HEK293 (cell line): Measurements from ENCODE around the gene KCNH8.

ENCODE experiments used
- CTCF ChIA-PET: fragments of 350-600 bp; formaldehyde crosslinking; extraction: SDS; loops from one replicate; lab custom pipeline; 2021; ENCODE audit warnings: antibody characterized with exemption; lab: Yijun Ruan, JAX
- POLR2A ChIA-PET: fragments of 300-600 bp; formaldehyde crosslinking; extraction: SDS; loops from one replicate; lab custom pipeline; 2020; ENCODE audit warnings: antibody characterized with exemption, inconsistent platforms; lab: Yijun Ruan, JAX
- H3K27ac ChIP-seq: fragments of 200-500 bp; sonication (Bioruptor generic); 2 replicates; pipeline ENCODE4 v1.5.1; 2014; ENCODE audit warnings: low read depth, low read length, control low read depth, inconsistent platforms; ENCODE audit errors: extremely low read depth
- H3K36me3 ChIP-seq, 2 experiments: fragments of 200-500 bp in 1 of 2; sonication (Bioruptor generic) in 1 of 2; 1 replicate in 1 of 2; 2 replicates in 1 of 2; pipeline ENCODE4 v1.5.1; 2014 to 2017; ENCODE audit warnings: inconsistent platforms in 2 of 2, low read length in 2 of 2; ENCODE audit not compliant: control insufficient read depth in 2 of 2, insufficient read depth in 1 of 2
- H3K4me1 ChIP-seq: fragments of 200-500 bp; sonication (Bioruptor generic); 2 replicates; pipeline ENCODE4 v1.5.1; 2014; ENCODE audit warnings: mild to moderate bottlenecking, low read length, inconsistent platforms; ENCODE audit not compliant: control insufficient read depth, insufficient read depth
- H3K4me3 ChIP-seq: 2 replicates; pipeline ENCODE4 v1.5.1; 2011; ENCODE audit warnings: low read depth, mild to moderate bottlenecking, control low read depth, low read length, moderate library complexity
- H3K9me3 ChIP-seq: fragments of 200-500 bp; sonication (Bioruptor generic); 2 replicates; pipeline ENCODE4 v1.5.1; 2014; ENCODE audit warnings: low read depth, low read length, inconsistent platforms; ENCODE audit not compliant: control insufficient read depth, insufficient read depth
- MZF1 ChIP-seq: fragments of 450-650 bp; formaldehyde crosslinking; IDR thresholded peaks from 2 replicates; pipeline ENCODE4 v1.5.1; 2017; ENCODE audit warnings: missing biosample characterization, missing genetic modification characterization, borderline replicate concordance
- REPIN1 ChIP-seq: fragments of 450-650 bp; formaldehyde crosslinking; IDR thresholded peaks from 2 replicates; pipeline ENCODE4 v1.5.1; 2017; ENCODE audit warnings: missing biosample characterization, missing genetic modification characterization, low read depth
- SCRT2 ChIP-seq: fragments of 450-650 bp; formaldehyde crosslinking; IDR thresholded peaks from 2 replicates; pipeline ENCODE4 v1.5.1; 2016; ENCODE audit warnings: missing biosample characterization, missing genetic modification characterization
- SP2 ChIP-seq: fragments of 450-650 bp; formaldehyde crosslinking; IDR thresholded peaks from 2 replicates; pipeline ENCODE4 v1.5.1; 2016; ENCODE audit warnings: missing biosample characterization, missing genetic modification characterization
- SP3 ChIP-seq: fragments of 450-650 bp; formaldehyde crosslinking; IDR thresholded peaks from 2 replicates; pipeline ENCODE4 v1.5.1; 2016; ENCODE audit warnings: missing biosample characterization, missing genetic modification characterization
- TCF7L2 ChIP-seq: IDR thresholded peaks from 2 replicates; pipeline ENCODE4 v1.6.1; 2011; ENCODE audit warnings: low read depth, mild to moderate bottlenecking, inconsistent platforms, low read length, moderate library complexity, borderline replicate concordance
- ZBTB1 ChIP-seq: fragments of 450-650 bp; formaldehyde crosslinking; IDR thresholded peaks from 2 replicates; pipeline ENCODE4 v1.5.1; 2016; ENCODE audit warnings: missing biosample characterization, missing genetic modification characterization
- ZFP69B ChIP-seq: fragments of 450-650 bp; formaldehyde crosslinking; IDR thresholded peaks from 2 replicates; pipeline ENCODE4 v1.5.1; 2016; ENCODE audit warnings: missing biosample characterization, missing genetic modification characterization
- ZNF169 ChIP-seq: fragments of 450-650 bp; formaldehyde crosslinking; IDR thresholded peaks from 2 replicates; pipeline ENCODE4 v1.5.1; 2016; ENCODE audit warnings: missing biosample characterization, missing genetic modification characterization
- ZNF214 ChIP-seq: fragments of 450-650 bp; formaldehyde crosslinking; IDR thresholded peaks from 2 replicates; pipeline ENCODE4 v1.5.1; 2017; ENCODE audit warnings: missing biosample characterization, mild to moderate bottlenecking, missing genetic modification characterization, borderline replicate concordance
- ZNF248 ChIP-seq: fragments of 450-650 bp; formaldehyde crosslinking; IDR thresholded peaks from 2 replicates; pipeline ENCODE4 v1.5.1; 2017; ENCODE audit warnings: missing biosample characterization, missing genetic modification characterization
- ZNF26 ChIP-seq: fragments of 450-650 bp; formaldehyde crosslinking; IDR thresholded peaks from 2 replicates; pipeline ENCODE4 v1.5.1; 2016; ENCODE audit warnings: missing biosample characterization, missing genetic modification characterization
- ZNF274 ChIP-seq, 2 experiments: fragments of 200-500 bp in 1 of 2; fragments of 450-650 bp in 1 of 2; sonication (Bioruptor generic) in 1 of 2; formaldehyde crosslinking in 1 of 2; IDR thresholded peaks; 2 replicates each; pipeline versions ENCODE4 v1.5.1 to v1.6.1; 2014 to 2016; ENCODE audit warnings: borderline replicate concordance in 1 of 2, inconsistent platforms in 1 of 2, low read length in 1 of 2, missing biosample characterization in 1 of 2, missing genetic modification characterization in 1 of 2
- ZNF280D ChIP-seq: fragments of 450-650 bp; formaldehyde crosslinking; IDR thresholded peaks from 2 replicates; pipeline ENCODE4 v1.5.1; 2016; ENCODE audit warnings: missing biosample characterization, missing genetic modification characterization
- ZNF311 ChIP-seq: fragments of 450-650 bp; formaldehyde crosslinking; IDR thresholded peaks from 2 replicates; pipeline ENCODE4 v1.5.1; 2017; ENCODE audit warnings: missing biosample characterization, missing genetic modification characterization, borderline replicate concordance
- ZNF423 ChIP-seq: fragments of 450-650 bp; formaldehyde crosslinking; IDR thresholded peaks from 2 replicates; pipeline ENCODE4 v1.5.1; 2016; ENCODE audit warnings: missing biosample characterization, missing genetic modification characterization
- ZNF529 ChIP-seq: fragments of 450-650 bp; formaldehyde crosslinking; IDR thresholded peaks from 2 replicates; pipeline ENCODE4 v1.5.1; 2017; ENCODE audit warnings: missing genetic modification characterization, missing biosample characterization; ENCODE audit not compliant: insufficient replicate concordance
- ZNF549 ChIP-seq: fragments of 450-650 bp; IDR thresholded peaks from 2 replicates; pipeline ENCODE4 v1.5.1; 2018; ENCODE audit warnings: missing biosample characterization, missing genetic modification characterization, mild to moderate bottlenecking, inconsistent platforms, moderate library complexity
- ZNF560 ChIP-seq: fragments of 450-650 bp; formaldehyde crosslinking; IDR thresholded peaks from 2 replicates; pipeline ENCODE4 v1.5.1; 2017; ENCODE audit warnings: missing biosample characterization, missing genetic modification characterization, borderline replicate concordance
- ZNF654 ChIP-seq: fragments of 450-650 bp; formaldehyde crosslinking; IDR thresholded peaks from 2 replicates; pipeline ENCODE4 v1.5.1; 2016; ENCODE audit warnings: low read depth, missing biosample characterization, missing genetic modification characterization

The KCNH8 gene

GRCh38 chr3:19526071-19526470, 377.8 kb downstream of the KCNH8 start:
- no peak for TF ChIP-seq ZNF654
- TF ChIP-seq REPIN1 (tag by site-specific recombination) = no peak
- no peak for TF ChIP-seq ZNF280D (tag by site-specific recombination)
- CTCF ChIA-PET = interaction anchor here (1.1 kb wide), 1 partner anchor 179 kb away, joined by 3 read pairs; no protein-coding TSS in a partner anchor
- H3K36me3 ChIP-seq = no peaks in the 10 kb centered on the region
- POLR2A ChIA-PET = no interaction called here
- no peak overlapping the region for H3K4me3 ChIP-seq
- no peaks in the 10 kb centered on the region for H3K4me1 ChIP-seq
- no peaks in the 10 kb centered on the region for H3K9me3 ChIP-seq
- no peak overlapping the region for H3K27ac ChIP-seq

GRCh38 chr3:19527746-19528145, 379.4 kb downstream of the KCNH8 start:
- Histone ChIP-seq H3K27ac (no peak overlapping the region), H3K9me3 (no peaks in the 10 kb centered on the region), H3K36me3 (no peaks in the 10 kb centered on the region), H3K4me1 (no peaks in the 10 kb centered on the region), H3K4me3 (no peak overlapping the region)
- CTCF ChIA-PET = interaction anchor here (0.7 kb wide), 1 partner anchor 795 kb away, joined by 3 read pairs; no protein-coding TSS in a partner anchor
- TF ChIP-seq MZF1 (tag by site-specific recombination) (no peak), SP2 (tag by site-specific recombination) (no peak), ZNF311 (tag by site-specific recombination) (no peak), ZBTB1 (tag by site-specific recombination) (no peak), ZNF169 (no peak), TCF7L2 (no peak), ZNF529 (tag by site-specific recombination) (no peak), SCRT2 (no peak), ZNF549 (tag by site-specific recombination) (no peak), ZNF423 (tag by site-specific recombination) (no peak), ZNF560 (tag by site-specific recombination) (no peak), ZNF248 (tag by site-specific recombination) (no peak), ZNF26 (tag by site-specific recombination) (no peak), ZNF214 (tag by site-specific recombination) (no peak), SP3 (tag by site-specific recombination) (no peak), ZNF274 (IDR thresholded peaks at IDR 0.05; ENCODE audit: low read length) (no peak), ZNF274 (tag by site-specific recombination; IDR thresholded peaks at IDR 0.05; ENCODE audit: borderline replicate concordance) (no peak), ZFP69B (tag by site-specific recombination) (no peak)
- POLR2A ChIA-PET = no interaction called here
